ENCODE results near the gene D2HGDH.
"Not testable (repeated sequence)": the region's sequence is repeated elsewhere in the genome, so short reads cannot be mapped to it uniquely, and the experiment has no call there.

The D2HGDH gene

GRCh38 chr2:241777686-241778627 lies 43.5 kb downstream of the D2HGDH start:
- H3K4me1 Mint-ChIP-seq, result peaks cover 3% of the 10 kb centered on the region
- no peak overlapping the region for H3K4me3 Mint-ChIP-seq
- no peak overlapping the region for H3K27ac Mint-ChIP-seq
- H3K27me3 Mint-ChIP-seq, result peaks cover 28% of the 10 kb centered on the region
- no peaks in the 10 kb centered on the region for H3K9me3 Mint-ChIP-seq
- no peaks in the 10 kb centered on the region for H3K36me3 Mint-ChIP-seq
- ATAC-seq, result no peak

- H3K27me3 Mint-ChIP-seq, result peaks cover 11% of the 10 kb centered on the region
Measured at GRCh38 chr2:241780939-241781569, 46.6 kb downstream of the D2HGDH start.

DNA sequence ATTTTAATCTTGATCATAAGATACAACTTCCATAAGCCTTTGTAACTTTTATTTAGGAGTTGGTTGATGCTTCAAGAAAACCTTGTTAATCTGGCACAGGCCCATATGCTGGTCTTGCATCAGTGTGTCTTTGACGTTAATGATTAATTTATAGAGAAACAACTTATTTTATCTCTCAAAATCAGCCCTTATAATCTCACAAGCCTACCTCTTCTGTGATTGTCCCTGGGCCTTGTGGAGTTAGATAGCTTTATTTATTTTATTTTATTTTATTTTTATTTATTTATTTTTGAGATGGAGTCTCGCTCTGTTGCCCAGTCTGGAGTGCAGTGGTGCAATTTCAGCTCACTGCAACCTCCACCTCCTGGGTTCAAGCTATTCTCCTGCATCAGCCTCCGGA lies 47.6 kb downstream of the D2HGDH start:
- not testable (repeated sequence) for H3K27ac Mint-ChIP-seq, ATAC-seq, H3K4me1 Mint-ChIP-seq, H3K4me3 Mint-ChIP-seq, H3K36me3 Mint-ChIP-seq, H3K9me3 Mint-ChIP-seq, H3K27me3 Mint-ChIP-seq

More at GRCh38 chr2:241780939-241781569, 46.6 kb downstream of the D2HGDH start:
- Mint-ChIP-seq H3K9me3 (no peaks in the 10 kb centered on the region), H3K4me3 (no peak overlapping the region), H3K27ac (no peak overlapping the region), H3K36me3 (no peaks in the 10 kb centered on the region), H3K4me1 (no peaks in the 10 kb centered on the region)
- no peak for ATAC-seq

DNA sequence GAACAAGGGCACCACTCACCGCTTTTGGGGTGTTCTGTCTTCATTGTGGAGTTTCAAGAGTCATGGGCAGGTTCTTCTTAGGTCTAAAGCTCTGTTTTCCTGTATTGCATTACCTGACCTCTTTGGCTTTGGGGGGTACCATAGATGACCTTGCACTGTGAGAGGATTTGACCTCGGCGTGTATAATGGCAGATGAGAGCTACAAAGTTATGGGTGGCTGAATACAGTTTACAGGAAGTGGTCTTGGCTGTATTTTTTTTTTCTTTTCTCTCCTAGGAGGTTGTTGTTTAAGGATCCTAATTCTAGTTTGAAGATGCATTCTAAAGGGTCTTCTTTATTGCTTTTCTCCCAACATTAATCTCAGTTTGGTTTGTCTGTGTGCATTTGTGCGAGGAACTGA lies 53.7 kb downstream of the D2HGDH start:
- peak overlapping the region; percentile 91 for H3K27ac Mint-ChIP-seq
- H3K36me3 Mint-ChIP-seq, result peaks cover 7% of the 10 kb centered on the region
- ATAC-seq, result peak; percentile 61
- H3K4me1 Mint-ChIP-seq, result peaks cover 21% of the 10 kb centered on the region
- H3K9me3 Mint-ChIP-seq, result peaks cover 6% of the 10 kb centered on the region
- H3K4me3 Mint-ChIP-seq, result peak overlapping the region; percentile 5
- H3K27me3 Mint-ChIP-seq, result no peaks in the 10 kb centered on the region

DNA sequence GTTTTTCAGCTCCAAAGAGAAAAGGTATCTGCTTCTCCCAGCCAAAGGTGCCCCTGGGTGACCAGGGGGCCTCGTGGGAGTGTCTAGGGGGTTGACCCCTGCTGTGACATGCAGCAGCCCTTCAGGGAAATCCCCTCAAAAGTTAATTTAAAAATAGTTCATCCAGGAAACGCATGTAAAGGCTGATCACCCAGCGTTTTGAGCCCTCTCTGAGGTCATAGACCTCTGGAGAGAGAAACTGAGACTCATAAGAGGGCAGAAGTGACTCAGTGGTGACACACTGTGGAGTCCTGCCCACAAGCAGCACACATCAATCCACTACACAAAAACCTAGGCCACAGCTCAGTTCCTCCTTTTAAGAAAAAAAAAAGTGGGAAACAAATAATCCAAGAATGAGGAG lies 54.1 kb downstream of the D2HGDH start:
- H3K9me3 Mint-ChIP-seq, result peaks cover 8% of the 10 kb centered on the region
- ATAC-seq, result peak; percentile 93
- peaks cover 21% of the 10 kb centered on the region for H3K4me1 Mint-ChIP-seq
- H3K27ac Mint-ChIP-seq, result peak overlapping the region; percentile 91
- H3K4me3 Mint-ChIP-seq, result peak overlapping the region; percentile 5
- H3K36me3 Mint-ChIP-seq, result peaks cover 7% of the 10 kb centered on the region
- H3K27me3 Mint-ChIP-seq, result no peaks in the 10 kb centered on the region

GRCh38 chr2:241791385-241791784 lies 57.0 kb downstream of the D2HGDH start:
- ATAC-seq, H3K4me3 Mint-ChIP-seq, H3K9me3 Mint-ChIP-seq, H3K27me3 Mint-ChIP-seq, H3K27ac Mint-ChIP-seq, H3K36me3 Mint-ChIP-seq: not testable (repeated sequence)
- H3K4me1 Mint-ChIP-seq, result peaks cover 21% of the 10 kb centered on the region

- Mint-ChIP-seq H3K27me3 (no peaks in the 10 kb centered on the region), H3K36me3 (peaks cover 7% of the 10 kb centered on the region), H3K4me3 (no peak overlapping the region), H3K9me3 (peaks cover 8% of the 10 kb centered on the region), H3K27ac (no peak overlapping the region), H3K4me1 (peaks cover 12% of the 10 kb centered on the region)
- no peak for ATAC-seq
Measured at GRCh38 chr2:241793385-241793784, 59.0 kb downstream of the D2HGDH start.

DNA sequence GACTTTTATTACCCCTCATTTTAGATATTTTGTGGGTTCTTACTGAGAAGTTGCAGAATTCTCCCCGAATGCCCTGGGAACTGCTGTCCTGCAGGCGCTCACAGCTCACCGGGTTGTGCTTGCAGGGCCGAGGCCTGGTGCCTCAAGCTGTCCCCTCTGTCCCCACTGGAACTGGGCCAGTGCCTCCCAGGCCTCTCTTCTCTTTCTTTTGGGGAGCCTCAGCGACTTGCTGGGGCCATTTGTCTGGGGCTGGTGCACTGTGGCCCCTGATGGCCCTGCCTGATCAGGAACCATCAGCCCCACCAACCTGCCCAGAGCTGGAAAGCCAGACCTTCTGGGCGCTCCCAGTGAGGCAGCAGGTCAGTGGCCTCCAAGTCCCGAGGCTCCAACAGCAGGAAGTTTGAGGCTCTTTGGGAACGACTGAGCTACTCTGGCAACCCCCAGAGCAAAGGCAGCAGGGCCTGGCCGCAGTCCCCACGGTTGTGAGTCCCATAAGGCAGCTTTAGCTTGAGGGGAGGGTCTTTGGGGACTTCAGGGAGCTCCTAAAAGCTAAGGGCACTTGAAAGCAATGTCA lies 59.9 kb downstream of the D2HGDH start:
- H3K27me3 Mint-ChIP-seq, result no peaks in the 10 kb centered on the region
- peaks cover 2% of the 10 kb centered on the region for H3K4me1 Mint-ChIP-seq
- H3K27ac Mint-ChIP-seq, result no peak overlapping the region
- H3K36me3 Mint-ChIP-seq, result peaks cover 7% of the 10 kb centered on the region
- H3K4me3 Mint-ChIP-seq, result no peak overlapping the region
- peaks cover 8% of the 10 kb centered on the region for H3K9me3 Mint-ChIP-seq
- ATAC-seq, result no peak

GRCh38 chr2:241795021-241795999 lies 60.9 kb downstream of the D2HGDH start:
- no peak for ATAC-seq
- H3K36me3 Mint-ChIP-seq, result peaks cover 7% of the 10 kb centered on the region
- no peaks in the 10 kb centered on the region for H3K27me3 Mint-ChIP-seq

DNA sequence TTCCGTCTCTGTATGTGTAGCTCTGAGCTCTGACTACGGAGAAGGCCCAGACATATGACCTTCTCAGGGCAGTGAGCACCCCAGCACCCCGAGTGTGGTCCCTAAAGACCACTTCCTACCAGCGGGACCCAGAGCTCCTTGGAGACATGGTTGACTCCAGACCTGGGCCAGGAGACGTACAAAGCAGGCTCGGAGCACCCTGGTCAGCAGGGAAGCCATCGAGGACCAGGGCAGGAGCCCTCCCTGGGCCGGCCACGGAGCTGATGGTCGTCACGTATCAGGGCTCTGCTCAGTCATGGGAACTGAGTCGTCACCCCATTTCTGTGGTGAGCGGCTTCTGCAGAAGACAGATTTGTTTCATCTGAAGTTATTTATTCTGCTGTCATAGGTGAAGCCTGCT lies 61.8 kb downstream of the D2HGDH start:
- Mint-ChIP-seq H3K4me3 (no peak overlapping the region), H3K27me3 (no peaks in the 10 kb centered on the region), H3K9me3 (peaks cover 2% of the 10 kb centered on the region), H3K27ac (no peak overlapping the region), H3K36me3 (no peaks in the 10 kb centered on the region), H3K4me1 (no peaks in the 10 kb centered on the region)
- no peak for ATAC-seq

More at GRCh38 chr2:241795021-241795999, 60.9 kb downstream of the D2HGDH start:
- H3K4me1 Mint-ChIP-seq, result no peaks in the 10 kb centered on the region
- H3K9me3 Mint-ChIP-seq, result peaks cover 8% of the 10 kb centered on the region
- H3K4me3 Mint-ChIP-seq, result no peak overlapping the region
- no peak overlapping the region for H3K27ac Mint-ChIP-seq

GRCh38 chr2:241796610-241797138 lies 62.2 kb downstream of the D2HGDH start:
- H3K36me3 Mint-ChIP-seq, result no peaks in the 10 kb centered on the region
- H3K4me1 Mint-ChIP-seq, result no peaks in the 10 kb centered on the region
- peaks cover 2% of the 10 kb centered on the region for H3K9me3 Mint-ChIP-seq
- H3K4me3 Mint-ChIP-seq, result no peak overlapping the region
- no peak overlapping the region for H3K27ac Mint-ChIP-seq
- no peak for ATAC-seq
- no peaks in the 10 kb centered on the region for H3K27me3 Mint-ChIP-seq

DNA sequence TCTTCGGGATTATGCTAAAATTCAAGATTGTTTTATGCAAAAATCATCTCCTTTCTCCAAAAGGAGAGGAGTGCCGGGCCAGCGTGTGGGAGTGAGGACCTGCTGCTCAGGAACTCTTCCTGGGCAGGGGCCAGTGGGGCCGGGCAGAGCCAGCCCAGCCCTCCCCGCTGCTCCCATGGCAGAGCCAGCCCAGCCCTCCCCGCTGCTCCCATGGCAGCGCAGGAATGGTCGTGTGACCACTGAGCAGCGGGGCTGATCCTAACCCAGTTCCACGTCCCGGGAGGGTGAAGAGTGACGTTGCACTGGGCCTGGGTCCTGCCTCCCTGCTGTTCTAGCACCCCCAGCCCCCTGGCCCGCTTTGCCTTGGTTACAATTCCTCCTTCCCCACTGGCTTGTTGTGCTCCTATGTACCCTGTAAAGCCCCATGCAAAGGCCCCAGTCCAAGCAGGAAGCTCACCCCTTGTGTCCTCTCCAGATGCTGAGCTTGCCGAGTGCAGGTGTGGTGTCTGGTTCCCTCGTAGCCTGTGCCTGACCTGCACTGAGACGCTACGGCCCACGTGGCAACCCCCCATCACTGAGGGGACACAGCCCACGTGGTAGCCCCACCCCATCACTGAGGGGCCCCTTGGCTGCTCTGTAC lies 63.1 kb downstream of the D2HGDH start:
- Mint-ChIP-seq H3K27me3 (no peaks in the 10 kb centered on the region), H3K4me3 (no peak overlapping the region), H3K36me3 (no peaks in the 10 kb centered on the region), H3K4me1 (peaks cover 7% of the 10 kb centered on the region), H3K27ac (no peak overlapping the region), H3K9me3 (peaks cover 2% of the 10 kb centered on the region)
- no peak for ATAC-seq

GRCh38 chr2:241798081-241798630 lies 63.7 kb downstream of the D2HGDH start:
- no peak overlapping the region for H3K4me3 Mint-ChIP-seq
- H3K9me3 Mint-ChIP-seq, result peaks cover 2% of the 10 kb centered on the region
- no peaks in the 10 kb centered on the region for H3K36me3 Mint-ChIP-seq
- H3K27ac Mint-ChIP-seq, result no peak overlapping the region
- no peak for ATAC-seq
- peaks cover 3% of the 10 kb centered on the region for H3K27me3 Mint-ChIP-seq
- peaks cover 13% of the 10 kb centered on the region for H3K4me1 Mint-ChIP-seq

Data from stimulated activated memory B cell treated with anti-CD40 and anti-IgM and Interleukin-4, amounts not matched to agents 10 μg/mL and 1 μg/mL and 100 μg/mL, for 72 hours (primary cell).